GM12864 (cell line): Measurements from ENCODE around the gene GEMIN2.
"Not testable (repeated sequence)": the region's sequence is repeated elsewhere in the genome, so short reads cannot be mapped to it uniquely, and the experiment has no call there.

Experiments
- DNase-seq: peaks from one replicate; pipeline ENCODE4 v3.0.0-alpha.2; 2011; ENCODE audit warnings: low read depth
- H3K4me3 ChIP-seq: 2 replicates; pipeline ENCODE4 v1.5.1; 2011; ENCODE audit warnings: mild to moderate bottlenecking, low read depth, low read length, control low read depth
- CTCF ChIP-seq: IDR thresholded peaks from 2 replicates; pipeline ENCODE4 v1.5.1; 2011; ENCODE audit warnings: low read depth, mild to moderate bottlenecking, moderate library complexity, low read length, control low read depth, inconsistent platforms; ENCODE audit errors: missing control alignments

The GEMIN2 gene

GRCh38 chr14:39087493-39087892, 26.6 kb upstream of the GEMIN2 start:
- no peak for DNase-seq
- TF ChIP-seq CTCF = no peak

GRCh38 chr14:39090548-39091111, 23.5 kb upstream of the GEMIN2 start:
- H3K4me3 ChIP-seq = no peak overlapping the region
- DNase-seq = no peak
- no peak for TF ChIP-seq CTCF

More at GRCh38 chr14:39087493-39087892, 26.6 kb upstream of the GEMIN2 start:
- no peak overlapping the region for H3K4me3 ChIP-seq

- no peak for TF ChIP-seq CTCF
- DNase-seq = no peak
Observed at GRCh38 chr14:39091716-39092115, 22.4 kb upstream of the GEMIN2 start.

GRCh38 chr14:39094515-39094914, 19.6 kb upstream of the GEMIN2 start:
- H3K4me3 ChIP-seq = no peak overlapping the region
- no peak for DNase-seq
- no peak for TF ChIP-seq CTCF

More at GRCh38 chr14:39091716-39092115, 22.4 kb upstream of the GEMIN2 start:
- H3K4me3 ChIP-seq = no peak overlapping the region

- TF ChIP-seq CTCF = no peak
- no peak overlapping the region for H3K4me3 ChIP-seq
- no peak for DNase-seq
Observed at GRCh38 chr14:39097159-39097558, 17.0 kb upstream of the GEMIN2 start.

GRCh38 chr14:39099215-39099614, 14.9 kb upstream of the GEMIN2 start:
- not testable (repeated sequence) for H3K4me3 ChIP-seq, DNase-seq

- no peak for DNase-seq
- no peak overlapping the region for H3K4me3 ChIP-seq
- TF ChIP-seq CTCF = no peak
Observed at GRCh38 chr14:39099748-39100147, 14.4 kb upstream of the GEMIN2 start.
